HG02973 (cell line): Measurements from ENCODE around the gene DNAJC7.
"Not testable (repeated sequence)": the region's sequence is repeated elsewhere in the genome, so short reads cannot be mapped to it uniquely, and the experiment has no call there.

Source experiments
- ATAC-seq: cut with Tn5 transposase; IDR thresholded peaks from one replicate; pipeline ENCODE4 v1.9.1; 2021; ENCODE audit warnings: moderate library complexity; ENCODE audit not compliant: unreplicated experiment

DNAJC7 gene

GRCh38 chr17:42017866-42018200 is 594 bp upstream of the DNAJC7 start:
- no peak for ATAC-seq

GRCh38 chr17:42016411-42016831 is 818 bp downstream of the DNAJC7 start:
- ATAC-seq = no peak

DNA sequence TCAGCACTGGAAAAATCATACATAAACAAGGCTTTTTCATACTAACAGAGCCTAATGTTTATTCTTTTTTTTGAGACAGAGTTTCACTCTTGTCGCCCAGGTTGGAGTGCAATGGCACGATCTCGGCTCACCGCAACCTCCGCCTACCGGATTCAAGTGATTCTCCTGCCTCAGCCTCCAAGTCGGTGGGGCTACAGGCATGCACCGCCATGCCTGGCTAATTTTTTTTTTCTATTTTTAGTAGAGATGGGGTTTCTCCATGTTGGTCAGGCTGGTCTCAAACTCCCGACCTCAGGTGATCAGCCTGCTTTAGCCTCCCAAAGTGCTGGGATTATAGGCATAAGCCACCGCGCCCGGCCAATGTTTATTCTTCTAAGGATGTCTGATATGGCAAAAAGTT is 3.5 kb downstream of the DNAJC7 start:
- ATAC-seq = not testable (repeated sequence)

- ATAC-seq = not testable (repeated sequence)
These were observed 4.9 kb downstream of the DNAJC7 start for GRCh38 chr17:42012363-42012762.

DNA sequence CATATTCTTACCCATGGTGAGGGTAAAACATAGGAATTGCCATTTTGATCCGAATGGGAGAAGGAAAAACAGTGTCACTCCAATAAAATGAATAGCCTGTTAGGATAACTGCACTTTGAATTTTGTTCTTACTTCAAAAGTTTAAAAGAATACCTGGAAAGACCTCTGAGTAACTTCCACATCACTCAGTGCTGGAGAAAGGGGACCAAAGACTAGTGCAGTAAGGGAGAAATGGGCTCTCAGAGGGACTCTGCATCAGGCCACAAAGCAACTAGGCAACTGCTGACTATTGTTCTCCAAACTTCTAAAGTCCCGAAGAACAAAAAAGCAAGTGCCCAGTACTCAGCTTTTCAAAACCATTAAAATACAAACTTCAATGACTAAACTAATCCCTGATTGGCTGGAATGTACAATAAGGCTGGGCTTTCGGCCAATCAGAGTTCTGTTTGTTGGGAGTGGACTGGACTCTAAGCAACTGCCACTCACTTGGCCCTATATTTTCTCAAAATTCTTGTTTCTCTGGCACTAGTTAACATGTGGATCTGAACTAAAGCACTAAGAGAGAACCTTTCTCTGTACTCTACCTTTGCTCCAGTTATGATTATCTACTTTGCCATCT is 6.2 kb downstream of the DNAJC7 start:
- no peak for ATAC-seq

DNA sequence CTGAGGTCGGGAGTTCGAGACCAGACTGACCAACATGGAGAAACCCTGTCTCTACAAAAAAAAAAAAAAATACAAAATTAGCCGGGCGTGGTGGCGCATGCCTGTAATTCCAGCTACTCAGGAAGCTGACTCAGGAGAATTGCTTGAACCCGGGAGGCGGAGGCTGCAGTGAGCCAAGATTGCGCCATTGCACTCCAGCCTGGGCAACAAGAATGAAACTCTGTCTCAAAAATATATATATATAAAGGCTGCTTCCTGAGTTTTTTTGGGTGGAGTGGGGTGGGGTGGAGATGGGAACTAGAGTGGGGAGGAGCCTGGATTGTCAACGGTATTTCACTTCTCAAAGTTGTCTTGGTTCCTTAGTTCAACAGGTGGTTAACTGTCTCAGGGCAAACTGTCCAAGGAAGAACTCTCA is 7.0 kb downstream of the DNAJC7 start:
- not testable (repeated sequence) for ATAC-seq

- no peak for ATAC-seq
These were observed 8.1 kb downstream of the DNAJC7 start for GRCh38 chr17:42009170-42009569.

GRCh38 chr17:42005166-42005565 is 12.1 kb downstream of the DNAJC7 start:
- ATAC-seq = no peak

- ATAC-seq = no peak
These were observed 14.4 kb downstream of the DNAJC7 start for GRCh38 chr17:42002792-42003301.

DNA sequence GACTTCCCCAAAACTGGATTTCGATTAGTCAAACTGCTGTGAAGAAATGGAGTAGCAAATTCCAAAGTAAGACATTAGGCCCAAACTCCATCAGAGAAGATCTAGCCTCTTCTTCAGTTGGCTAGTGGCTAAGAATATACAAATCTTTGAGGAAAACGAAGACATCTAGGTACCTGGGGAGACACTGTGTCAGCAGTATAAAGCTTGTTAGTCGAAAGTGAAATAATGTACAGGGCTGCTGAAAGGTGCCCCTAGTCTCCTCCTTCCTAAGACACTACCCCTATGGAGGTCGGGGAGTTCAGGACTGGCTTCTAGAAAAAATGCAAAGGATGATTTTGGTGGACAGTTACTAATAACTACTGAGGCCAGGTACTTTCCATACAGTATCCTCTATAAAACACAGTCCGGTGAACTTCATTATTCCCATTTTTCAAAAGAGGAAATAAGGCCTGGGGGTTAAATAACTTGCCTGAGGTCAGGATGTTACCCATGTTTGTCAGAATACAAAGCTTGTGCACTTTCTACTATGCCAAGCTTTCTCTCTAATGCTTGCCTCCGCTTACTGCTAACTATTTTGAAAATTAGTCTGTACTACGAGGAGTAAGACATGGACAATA is 15.0 kb downstream of the DNAJC7 start:
- no peak for ATAC-seq

DNA sequence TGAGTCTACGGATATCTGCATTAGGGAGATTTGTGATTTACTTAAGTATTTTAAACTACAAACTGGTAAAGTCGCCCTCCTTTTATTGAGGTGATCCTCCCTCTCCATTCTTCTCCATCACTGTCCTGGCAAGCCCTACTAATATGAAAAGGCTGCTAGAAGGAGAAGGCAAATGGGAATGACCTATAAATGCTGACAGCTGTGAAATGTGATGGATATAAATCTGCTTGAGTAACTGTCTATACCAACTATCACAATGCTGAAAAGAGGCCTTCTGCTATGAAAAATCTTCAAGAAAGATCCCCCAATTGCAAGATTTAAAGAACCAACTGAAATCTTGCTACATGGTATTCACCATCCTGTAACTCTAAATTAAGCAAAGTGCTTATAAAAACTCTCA is 15.5 kb downstream of the DNAJC7 start:
- no peak for ATAC-seq

DNA sequence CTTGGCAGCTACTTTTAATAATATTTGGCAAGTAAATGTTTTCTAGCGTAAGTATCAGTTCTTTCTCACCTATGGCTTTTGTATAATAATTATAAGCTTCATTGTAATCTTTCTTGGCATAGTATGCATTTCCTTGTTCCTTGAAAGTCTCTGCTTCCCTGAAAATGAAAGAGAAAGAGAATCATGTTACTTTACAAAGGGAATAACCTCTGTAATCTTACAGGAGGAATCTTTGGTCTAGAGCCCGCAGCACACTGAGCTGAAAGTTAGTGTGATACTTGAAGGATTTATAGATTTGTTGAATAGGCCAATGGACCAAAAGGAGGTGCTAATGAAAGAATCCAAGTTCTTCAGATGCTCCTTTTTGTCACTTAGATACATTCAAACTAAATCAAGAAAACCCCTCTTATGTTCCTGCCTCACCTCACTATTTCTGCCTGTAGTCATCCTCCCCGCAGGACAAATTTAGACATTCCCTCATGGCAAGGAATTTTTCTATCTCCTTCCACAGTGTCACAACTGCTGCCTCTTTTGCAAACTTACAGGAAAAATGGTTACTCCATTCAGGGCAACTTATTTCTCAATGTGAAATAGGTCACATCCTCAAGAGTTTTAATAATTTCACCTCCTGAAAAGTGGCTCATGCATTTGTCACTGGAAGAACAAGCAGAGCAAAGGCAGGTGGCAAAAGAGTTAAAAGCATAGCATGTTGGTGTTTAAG is 16.7 kb downstream of the DNAJC7 start:
- ATAC-seq = no peak

- ATAC-seq = no peak
These were observed 18.7 kb downstream of the DNAJC7 start for GRCh38 chr17:41998497-41998896.

DNA sequence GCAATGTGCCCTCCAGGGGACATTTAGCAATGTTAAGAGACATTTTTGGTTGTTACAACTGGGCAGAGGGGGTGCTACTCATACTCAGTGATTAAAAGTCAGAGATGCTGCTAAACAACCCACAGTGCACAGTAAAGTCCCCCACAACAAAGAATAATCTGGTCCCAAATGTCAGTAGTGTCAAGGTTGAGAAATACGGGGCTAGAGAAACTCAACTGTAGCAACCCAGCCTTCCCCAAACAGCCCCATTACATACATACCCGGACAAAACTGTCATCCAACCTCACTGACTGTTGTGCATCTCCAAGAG is 20.4 kb downstream of the DNAJC7 start:
- no peak for ATAC-seq

DNA sequence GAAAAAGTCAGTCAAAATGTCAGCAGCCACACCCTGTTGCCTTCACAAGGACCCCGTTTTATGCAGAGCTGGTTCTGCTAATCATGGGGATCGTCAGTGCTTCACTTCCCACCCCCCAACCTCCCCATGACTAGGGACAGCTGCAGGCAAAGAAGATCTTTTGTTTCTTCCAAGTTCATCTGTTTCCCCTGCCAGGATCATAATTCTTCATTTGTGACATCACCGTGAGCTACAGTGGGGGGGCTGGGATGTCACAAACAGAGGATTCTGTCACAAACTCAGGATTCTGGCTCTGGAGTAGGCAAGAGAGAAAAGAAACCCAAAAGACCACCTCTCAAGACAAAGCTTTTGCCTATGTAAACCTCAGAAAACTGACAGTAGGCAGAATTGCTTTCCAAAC is 24.7 kb downstream of the DNAJC7 start:
- no peak for ATAC-seq

DNA sequence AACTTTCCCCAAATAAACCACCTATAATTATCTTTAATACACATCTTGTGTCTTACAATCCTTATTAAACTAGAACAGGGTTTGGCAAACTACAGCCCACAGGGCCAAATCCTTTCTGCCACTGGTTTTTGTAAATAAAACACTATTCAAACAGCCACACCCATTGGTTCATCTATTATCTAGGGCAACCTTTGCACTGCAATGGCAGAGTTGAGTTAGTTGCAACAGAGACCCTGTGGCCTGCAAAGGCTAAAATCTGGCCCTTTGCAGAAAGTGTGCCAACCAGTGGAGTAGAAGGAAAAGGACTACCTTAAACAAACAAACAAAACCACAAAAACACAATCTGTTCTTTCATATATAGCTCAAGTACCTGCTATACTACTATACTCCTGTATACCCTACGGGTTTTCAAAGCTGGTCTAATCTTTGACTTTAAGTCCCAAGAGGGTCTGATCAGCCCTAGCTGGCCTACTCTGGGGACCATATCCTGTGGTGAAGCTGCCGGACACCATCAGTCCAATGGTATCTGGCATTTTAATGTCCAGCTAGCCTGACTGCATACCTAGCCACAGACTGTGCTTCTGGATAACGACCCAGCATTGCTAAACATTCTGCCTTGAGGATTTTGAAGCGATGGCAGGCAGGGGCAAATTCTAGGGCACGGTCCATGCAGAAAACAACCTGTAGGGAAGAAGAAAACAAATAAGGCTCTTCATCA is 27.4 kb downstream of the DNAJC7 start:
- ATAC-seq = no peak

GRCh38 chr17:41988418-41988817 is 28.8 kb downstream of the DNAJC7 start:
- ATAC-seq = no peak

DNA sequence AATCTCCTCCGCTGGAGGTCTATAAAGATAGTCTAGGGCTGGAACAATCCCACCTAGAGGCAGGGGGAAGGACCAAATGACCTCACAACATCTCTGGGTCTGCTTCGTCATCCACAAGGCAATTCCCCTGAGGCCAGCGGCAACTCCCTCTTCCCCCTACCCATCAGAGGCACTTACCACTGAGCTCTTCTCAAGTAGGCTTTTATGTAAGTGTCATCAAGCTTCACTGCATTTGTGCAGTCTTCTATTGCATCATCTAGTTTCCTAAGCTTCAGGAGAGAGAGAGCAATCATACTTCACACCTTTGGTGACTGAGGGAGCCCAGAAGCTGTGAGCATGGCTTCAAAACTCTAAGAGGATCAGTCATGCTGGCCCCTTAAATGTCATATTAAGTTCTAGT is 29.6 kb downstream of the DNAJC7 start:
- ATAC-seq = no peak

DNA sequence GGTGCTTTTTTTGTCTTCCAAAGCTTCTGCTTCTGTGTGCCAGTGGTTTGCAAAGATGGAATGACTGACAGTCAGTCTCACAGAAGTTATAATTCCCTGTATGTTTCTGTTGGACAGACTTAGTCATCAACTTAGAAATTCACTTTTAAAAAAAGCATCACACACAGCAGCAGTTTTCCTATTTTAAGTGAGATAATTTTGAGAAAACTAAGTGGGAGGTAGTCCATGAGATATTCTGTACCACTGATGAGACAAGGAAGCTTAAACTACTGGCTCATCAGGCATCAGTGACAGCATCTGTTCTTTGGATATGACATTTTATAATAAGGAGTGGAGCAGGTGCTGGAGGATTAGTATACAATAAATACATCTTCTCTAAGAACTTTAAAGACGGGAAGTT is 30.6 kb downstream of the DNAJC7 start:
- no peak for ATAC-seq

GRCh38 chr17:41985919-41986318 is 31.3 kb downstream of the DNAJC7 start:
- ATAC-seq = no peak

DNA sequence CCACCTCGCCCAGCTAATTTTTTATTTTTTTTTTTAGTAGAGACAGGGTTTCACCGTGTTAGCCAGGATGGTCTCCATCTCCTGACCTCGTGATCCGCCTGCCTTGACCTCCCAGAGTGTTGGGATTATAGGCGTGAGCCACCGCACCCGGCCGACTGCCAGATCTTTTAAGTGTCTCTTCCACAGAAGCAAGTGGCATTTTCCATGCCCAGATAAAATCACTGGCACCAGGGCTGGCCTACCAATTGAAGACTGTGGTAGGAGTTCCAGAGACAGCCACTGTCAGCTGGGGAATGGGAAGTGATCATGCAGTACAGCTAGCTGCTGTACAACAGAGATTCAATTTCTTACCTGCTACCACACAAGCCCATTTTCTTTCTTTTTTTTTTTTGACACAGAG is 32.8 kb downstream of the DNAJC7 start:
- ATAC-seq = no peak
